Lung (tissue), 12 donors: ENCODE measurements around the gene ALDH1B1. TPM values are rescaled to one million over a fixed set of nuclear protein-coding genes. Genes with fewer than 3 reads are reported as not detected.
"Not testable (repeated sequence)": the region's sequence is repeated elsewhere in the genome, so short reads cannot be mapped to it uniquely, and the experiment has no call there.

Experiments
- ATAC-seq: fragments of 200-7000 bp; cut with Tn5 transposase; one replicate; pipeline ENCODE4 v1.9.1; 2020; ENCODE audit warnings: moderate number of reproducible peaks; ENCODE audit not compliant: insufficient read depth, low FRiP score
- DNase-seq, 3 donors: peaks; one replicate each; pipeline ENCODE4 v3.0.0-alpha.2; 2013 to 2017
- H3K27ac ChIP-seq, 2 donors: one replicate each; pipeline ENCODE4 v1.5.1; 2013; ENCODE audit warnings: mild to moderate bottlenecking in 2 of 2, moderate library complexity in 2 of 2, control low read depth in 1 of 2, inconsistent platforms in 1 of 2, low read depth in 1 of 2, low read length in 1 of 2
- H3K27me3 ChIP-seq, 3 donors: one replicate each; pipeline ENCODE4 v1.5.1; 2013; ENCODE audit warnings: low read length in 2 of 3; ENCODE audit not compliant: control insufficient read depth in 3 of 3, insufficient read depth in 3 of 3
- H3K36me3 ChIP-seq, 4 donors: one replicate each; pipeline ENCODE4 v1.5.1; 2013; ENCODE audit warnings: low read length in 4 of 4, mild to moderate bottlenecking in 1 of 4, moderate library complexity in 1 of 4; ENCODE audit not compliant: control insufficient read depth in 4 of 4, insufficient read depth in 4 of 4
- H3K4me1 ChIP-seq, 5 donors: one replicate each; pipeline ENCODE4 v1.5.1; 2013; ENCODE audit warnings: low read length in 5 of 5, mild to moderate bottlenecking in 2 of 5, moderate library complexity in 1 of 5; ENCODE audit not compliant: control insufficient read depth in 5 of 5, insufficient read depth in 5 of 5
- H3K4me3 ChIP-seq: one replicate; pipeline ENCODE4 v1.5.1; 2013; ENCODE audit warnings: mild to moderate bottlenecking, control low read depth, moderate library complexity
- H3K9ac ChIP-seq, 2 donors: one replicate each; pipeline ENCODE4 v1.5.1; 2013; ENCODE audit warnings: low read length in 2 of 2, control low read depth in 1 of 2; ENCODE audit not compliant: insufficient read depth in 1 of 2
- H3K9me3 ChIP-seq, 4 donors: one replicate each; pipeline ENCODE4 v1.5.1; 2013; ENCODE audit warnings: low read length in 3 of 4, mild to moderate bottlenecking in 1 of 4, moderate library complexity in 1 of 4; ENCODE audit not compliant: control insufficient read depth in 4 of 4, insufficient read depth in 3 of 4
- WGBS, 2 donors: extraction: QIAGEN DNeasy Blood & Tissue Kit; methylation state at CpG; one replicate each; pipeline ENCODE4 v1.1.7; 2013; 5-methylcytosine and 5-hydroxymethylcytosine counted together
- polyA plus RNA-seq, 2 donors: library from polyadenylated mRNA; stranded (reverse); fragments of 200-250 nt; gene quantifications; one replicate each; pipeline ENCODE4 v1.2.1, GENCODE V29; 2013
- total RNA-seq, 2 donors: library from RNA; depleted of rRNA in 1 of 2; stranded (reverse); fragments of >200 nt in 1 of 2; gene quantifications; one replicate each; pipeline ENCODE4 v1.2.1, GENCODE V29; 2014 to 2021
- TF ChIP-seq, protein P1 (sequence below): IDR thresholded peaks from 2 replicates; pipeline ENCODE4 v1.5.1; 2012; ENCODE audit warnings: mild to moderate bottlenecking; ENCODE audit errors: control extremely low read depth, extremely low read depth
- donor health status: control.
- donor health status: control.
- donor health status: Bipolar disorder and iron deficiency.
- donor health status: healthy.
- donor health status: DM: yes; HTN: yes; CAD: no.

ALDH1B1 gene
- total and polyA plus RNA-seq, 4 donors = 6.4 to 21.1 (median 12.0) TPM

DNA sequence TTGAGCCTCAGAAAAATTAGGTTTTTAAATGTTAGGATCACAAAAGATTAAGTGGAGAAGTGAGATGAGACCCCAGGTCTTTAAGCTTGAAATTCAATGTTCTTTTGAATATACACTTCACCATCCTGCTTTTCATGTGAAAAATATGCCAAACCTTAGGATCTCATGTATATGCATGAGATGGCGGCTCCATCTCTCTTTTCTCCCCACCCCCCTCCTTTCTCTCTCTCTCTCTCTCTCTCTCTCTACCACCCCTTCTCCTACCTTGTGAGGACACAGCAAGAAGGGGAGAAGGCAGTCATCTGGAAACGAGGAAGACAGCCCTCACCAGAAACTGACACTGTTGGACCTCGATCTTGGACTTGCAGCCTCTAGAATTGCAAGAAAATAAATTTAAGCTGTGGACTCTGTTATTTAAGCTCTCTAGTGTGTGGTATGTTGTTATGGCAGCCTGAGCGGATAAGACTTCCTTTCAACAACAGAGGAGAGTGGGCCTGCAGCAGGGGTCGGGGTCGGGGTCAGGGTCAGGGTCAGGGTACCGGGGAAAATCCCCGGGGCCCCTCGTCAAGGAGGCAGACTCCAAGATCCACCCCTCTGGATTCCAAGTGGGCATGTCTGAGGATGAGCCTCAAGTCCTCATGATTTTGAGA lies 16.4 kb upstream of the ALDH1B1 start:
- Histone ChIP-seq H3K27me3 (no peaks in the 10 kb centered on the region), H3K27ac (no peak overlapping the region), H3K4me3 (no peak overlapping the region), H3K9me3 (peaks cover 0 to 2% (median 0%) of the 10 kb centered on the region in 4 donors), H3K9ac (no peak overlapping the region), H3K4me1 (peaks cover 0 to 1% (median 0%) of the 10 kb centered on the region in 5 donors), H3K36me3 (no peaks in the 10 kb centered on the region)
- 69 to 77% methylated on average over 9 of the region's 9 CpGs for WGBS, 2 donors
- TF ChIP-seq, protein P1, sequence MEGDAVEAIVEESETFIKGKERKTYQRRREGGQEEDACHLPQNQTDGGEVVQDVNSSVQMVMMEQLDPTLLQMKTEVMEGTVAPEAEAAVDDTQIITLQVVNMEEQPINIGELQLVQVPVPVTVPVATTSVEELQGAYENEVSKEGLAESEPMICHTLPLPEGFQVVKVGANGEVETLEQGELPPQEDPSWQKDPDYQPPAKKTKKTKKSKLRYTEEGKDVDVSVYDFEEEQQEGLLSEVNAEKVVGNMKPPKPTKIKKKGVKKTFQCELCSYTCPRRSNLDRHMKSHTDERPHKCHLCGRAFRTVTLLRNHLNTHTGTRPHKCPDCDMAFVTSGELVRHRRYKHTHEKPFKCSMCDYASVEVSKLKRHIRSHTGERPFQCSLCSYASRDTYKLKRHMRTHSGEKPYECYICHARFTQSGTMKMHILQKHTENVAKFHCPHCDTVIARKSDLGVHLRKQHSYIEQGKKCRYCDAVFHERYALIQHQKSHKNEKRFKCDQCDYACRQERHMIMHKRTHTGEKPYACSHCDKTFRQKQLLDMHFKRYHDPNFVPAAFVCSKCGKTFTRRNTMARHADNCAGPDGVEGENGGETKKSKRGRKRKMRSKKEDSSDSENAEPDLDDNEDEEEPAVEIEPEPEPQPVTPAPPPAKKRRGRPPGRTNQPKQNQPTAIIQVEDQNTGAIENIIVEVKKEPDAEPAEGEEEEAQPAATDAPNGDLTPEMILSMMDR = no peak
- ATAC-seq (no peak), DNase-seq (no peak)

DNA sequence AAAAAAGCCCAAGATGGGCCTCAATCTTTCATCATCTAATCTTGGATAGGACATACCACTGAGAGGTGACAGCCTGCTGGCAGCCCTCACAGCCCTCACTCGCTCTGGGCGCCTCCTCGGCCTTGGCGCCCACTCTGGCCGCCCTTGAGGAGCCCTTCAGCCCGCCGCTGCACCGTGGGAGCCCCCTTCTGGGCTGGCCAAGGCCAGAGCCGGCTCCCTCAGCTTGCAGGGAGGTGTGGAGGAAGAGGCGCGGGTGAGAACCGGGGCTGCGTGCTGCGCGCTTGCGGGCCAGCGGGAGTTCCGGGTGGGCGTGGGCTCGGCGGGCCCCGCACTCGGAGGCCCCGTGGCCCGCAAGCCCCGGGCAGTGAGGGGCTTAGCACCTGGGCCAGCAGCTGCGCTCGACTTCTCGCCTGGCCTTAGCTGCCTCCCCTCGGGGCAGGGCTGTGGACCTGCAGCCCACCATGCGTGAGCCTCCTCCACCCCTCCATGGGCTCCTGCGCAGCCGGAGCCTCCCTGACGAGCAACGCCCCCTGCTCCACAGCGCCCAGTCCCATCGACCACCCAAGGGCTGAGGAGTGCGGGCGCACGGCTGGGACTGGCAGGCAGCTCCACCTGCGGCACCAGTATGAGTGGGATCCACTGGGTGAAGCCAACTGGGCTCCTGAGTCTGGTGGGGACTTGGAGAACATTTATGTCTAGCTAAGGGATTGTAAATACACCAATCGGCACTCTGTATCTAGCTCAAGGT lies 15.0 kb upstream of the ALDH1B1 start:
- ATAC-seq, H3K9ac ChIP-seq, H3K27ac ChIP-seq, H3K9me3 ChIP-seq, H3K36me3 ChIP-seq, DNase-seq, H3K4me3 ChIP-seq, H3K4me1 ChIP-seq, H3K27me3 ChIP-seq: not testable (repeated sequence)
- WGBS, 2 donors = 97% methylated on average over 41 to 42 of the region's 42 CpGs

DNA sequence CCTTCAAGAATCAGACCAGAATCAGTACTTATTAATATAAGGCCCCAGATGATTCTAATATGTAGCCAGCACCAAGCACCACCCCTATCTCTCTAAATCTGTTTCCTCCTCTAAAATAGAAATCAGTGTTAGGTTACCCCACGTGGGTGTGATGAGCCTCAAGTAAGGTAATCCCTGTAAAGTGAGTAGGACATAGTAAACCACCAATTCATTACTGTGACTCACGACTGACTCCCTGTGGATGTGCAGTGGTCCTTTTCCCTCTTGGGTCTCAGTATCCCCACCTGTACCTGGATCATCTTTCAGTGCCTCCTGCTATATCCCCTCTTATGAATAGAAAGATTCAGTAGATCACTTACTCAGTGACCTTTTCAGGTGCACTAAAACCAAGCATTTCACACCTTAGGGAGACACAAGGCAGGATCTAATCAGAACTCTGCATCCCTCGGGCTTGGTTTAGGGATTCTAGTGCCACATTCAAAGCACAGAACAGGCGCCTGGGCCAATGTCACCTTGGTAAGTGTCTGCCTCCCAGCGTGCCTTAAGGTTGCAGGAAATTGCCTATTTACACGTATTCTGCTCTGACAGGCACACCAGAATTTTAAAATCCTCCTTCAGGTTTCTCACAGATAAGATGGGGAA lies 12.2 kb upstream of the ALDH1B1 start:
- Histone ChIP-seq H3K4me3 (no peak overlapping the region), H3K9ac (no peak overlapping the region), H3K27me3 (no peaks in the 10 kb centered on the region), H3K27ac (no peak overlapping the region), H3K9me3 (peaks cover 0 to 7% (median 0%) of the 10 kb centered on the region in 4 donors), H3K36me3 (no peaks in the 10 kb centered on the region), H3K4me1 (peaks cover 0 to 1% (median 0%) of the 10 kb centered on the region in 5 donors)
- TF ChIP-seq, protein P1 = no peak
- ATAC-seq (no peak), DNase-seq (no peak)
- WGBS, 2 donors = 86 to 89% methylated on average over 6 of the region's 6 CpGs

- ATAC-seq (peak; percentile 41), DNase-seq (no peak)
- Histone ChIP-seq H3K27me3 (no peaks in the 10 kb centered on the region), H3K4me3 (no peak overlapping the region), H3K9ac (no peak overlapping the region), H3K4me1 (peaks cover 0 to 1% (median 0%) of the 10 kb centered on the region in 5 donors), H3K36me3 (no peaks in the 10 kb centered on the region), H3K9me3 (peaks cover 0 to 7% (median 0%) of the 10 kb centered on the region in 4 donors), H3K27ac (no peak overlapping the region)
- 68 to 73% methylated on average over 8 of the region's 8 CpGs for WGBS, 2 donors
- TF ChIP-seq, protein P1 = no peak
These were observed 11.5 kb upstream of the ALDH1B1 start for GRCh38 chr9:38380872-38381534.
